AG04449 (cell line): ENCODE data around the gene CHTF8.
"Not testable (repeated sequence)": the region's sequence is repeated elsewhere in the genome, so short reads cannot be mapped to it uniquely, and the experiment has no call there.

ENCODE experiments used
- CTCF ChIA-PET: fragments of 350-600 bp; formaldehyde crosslinking; extraction: SDS; loops from one replicate; lab custom pipeline; 2021; ENCODE audit warnings: antibody characterized with exemption; lab: Yijun Ruan, JAX
- POLR2A ChIA-PET: fragments of 400-600, 350-600 bp; formaldehyde crosslinking; extraction: SDS; loops from one replicate; lab custom pipeline; 2020; ENCODE audit warnings: antibody characterized with exemption, inconsistent platforms; lab: Yijun Ruan, JAX
- DNase-seq: peaks from one replicate; pipeline ENCODE4 v3.0.0-alpha.2; 2010; ENCODE audit warnings: low read depth, low spot score
- H3K4me3 ChIP-seq: 2 replicates; pipeline ENCODE4 v1.5.1; 2011; ENCODE audit warnings: low read depth, mild to moderate bottlenecking, control low read depth, low read length
- CTCF ChIP-seq: IDR thresholded peaks from one replicate; pipeline ENCODE4 v1.5.1; 2011; ENCODE audit warnings: mild to moderate bottlenecking, moderate library complexity, low read length, control low read depth, inconsistent platforms; ENCODE audit not compliant: insufficient read depth; ENCODE audit errors: missing control alignments

The CHTF8 gene

GRCh38 chr16:69131167-69131838 is 1.1 kb downstream of the CHTF8 start:
- no peak for TF ChIP-seq CTCF
- peak overlapping the region; percentile 99 for H3K4me3 ChIP-seq
- DNase-seq: no peak
- POLR2A ChIA-PET: interaction anchor here (0.6 kb wide), 1 partner anchor 20 kb away, joined by 3 read pairs; no protein-coding TSS in a partner anchor
- CTCF ChIA-PET: interaction anchor here (2.3 to 4.5 kb wide), 2 partner anchors 20 to 284 kb away, joined by 14 to 34 read pairs; no protein-coding TSS in a partner anchor

GRCh38 chr16:69130461-69130860 is 1.9 kb downstream of the CHTF8 start:
- ChIA-PET CTCF (interaction anchor here (0.7 to 10.9 kb wide), 9 partner anchors 9 to 602 kb away, joined by 3 to 193 read pairs (median 6); no protein-coding TSS in a partner anchor), POLR2A (no interaction called here)
- peak overlapping the region; percentile 99 for H3K4me3 ChIP-seq
- TF ChIP-seq CTCF: no peak
- no peak for DNase-seq

GRCh38 chr16:69127966-69128510 is 4.3 kb downstream of the CHTF8 start:
- CTCF ChIA-PET: interaction anchor here (1.0 to 10.9 kb wide), 8 partner anchors 11 to 618 kb away, joined by 3 to 193 read pairs (median 4); no protein-coding TSS in a partner anchor
- H3K4me3 ChIP-seq: no peak overlapping the region
- POLR2A ChIA-PET: interaction anchor here (0.7 kb wide), 1 partner anchor 13 kb away, joined by 4 read pairs; no protein-coding TSS in a partner anchor
- no peak for DNase-seq
- no peak for TF ChIP-seq CTCF

- DNase-seq, H3K4me3 ChIP-seq, POLR2A ChIA-PET: not testable (repeated sequence)
- CTCF ChIA-PET: interaction anchor here (1.9 to 10.9 kb wide), 4 partner anchors 25 to 598 kb away, joined by 4 to 193 read pairs (median 28); no protein-coding TSS in a partner anchor
Measured at GRCh38 chr16:69126801-69127200, 5.6 kb downstream of the CHTF8 start.

GRCh38 chr16:69126221-69126620 is 6.2 kb downstream of the CHTF8 start:
- ChIA-PET POLR2A (no interaction called here), CTCF (interaction anchor here (1.2 to 16.2 kb wide), 8 partner anchors 14 to 598 kb away, joined by 3 to 303 read pairs (median 40); partner anchors contain the start of gene TANGO6)
- no peak for DNase-seq
- TF ChIP-seq CTCF: no peak
- no peak overlapping the region for H3K4me3 ChIP-seq

- H3K4me3 ChIP-seq, DNase-seq: not testable (repeated sequence)
- CTCF ChIA-PET: interaction anchor here (0.9 to 16.2 kb wide), 27 partner anchors 11 to 604 kb away, joined by 3 to 303 read pairs (median 7); partner anchors contain the start of gene TANGO6
- POLR2A ChIA-PET: interaction anchor here (1.1 kb wide), 1 partner anchor 278 kb away, joined by 5 read pairs; no protein-coding TSS in a partner anchor
Measured at GRCh38 chr16:69124961-69125360, 7.4 kb downstream of the CHTF8 start.

GRCh38 chr16:69124406-69124805 is 8.0 kb downstream of the CHTF8 start:
- not testable (repeated sequence) for H3K4me3 ChIP-seq
- ChIA-PET POLR2A (interaction anchor here (0.6 to 1.1 kb wide), 2 partner anchors 138 to 277 kb away, joined by 4 to 5 read pairs; no protein-coding TSS in a partner anchor), CTCF (interaction anchor here (0.6 to 16.2 kb wide), 46 partner anchors 9 to 609 kb away, joined by 3 to 303 read pairs (median 5); partner anchors contain the start of genes CHTF8, HAS3, TANGO6 and UTP4)

More at GRCh38 chr16:69124406-69124805, 8.0 kb downstream of the CHTF8 start:
- not testable (repeated sequence) for DNase-seq
